ENCODE measurements around the gene DEFB121.
"Not testable (repeated sequence)": the region's sequence is repeated elsewhere in the genome, so short reads cannot be mapped to it uniquely, and the experiment has no call there.

- not testable (repeated sequence) for TF ChIP-seq CTCF (IDR thresholded peaks at IDR 0.05); EZH2 (IDR thresholded peaks at IDR 0.05; ENCODE audit: borderline replicate concordance, insufficient read depth, low read depth, low read length, poor library complexity, severe bottlenecking)
Measured at GRCh38 chr20:31426891-31427551, 21.0 kb upstream of the DEFB121 start.
